GM12892 (cell line): ENCODE measurements around the gene PTEN.
"Not testable (repeated sequence)": the region's sequence is repeated elsewhere in the genome, so short reads cannot be mapped to it uniquely, and the experiment has no call there.

ENCODE experiments used
- DNase-seq: peaks from one replicate; pipeline ENCODE4 v3.0.0; 2011; ENCODE audit not compliant: insufficient read length
- FAIRE-seq: peaks from 2 replicates; lab custom pipeline; 2011; peaks lifted over from hg19 to GRCh38; lab: Jason Lieb, UNC
- POLR2A ChIP-seq: IDR thresholded peaks from 2 replicates; pipeline ENCODE4 v1.6.1; 2011; ENCODE audit warnings: low read depth, low read length, control low read depth
- POLR2AphosphoS5 ChIP-seq: IDR thresholded peaks from 2 replicates; pipeline ENCODE4 v1.6.1; 2011; ENCODE audit warnings: low read depth, low read length, control low read depth
- TAF1 ChIP-seq: IDR thresholded peaks from 2 replicates; pipeline ENCODE4 v1.6.1; 2011; ENCODE audit warnings: low read depth, mild to moderate bottlenecking, control low read depth, low read length, borderline replicate concordance

PTEN gene

GRCh38 chr10:87882555-87883294 is 19.3 kb downstream of the PTEN start:
- no peak for TF ChIP-seq TAF1
- DNase-seq = no peak
- FAIRE-seq = no peak

- TF ChIP-seq TAF1 = no peak
- no peak for TF ChIP-seq POLR2AphosphoS5
- TF ChIP-seq POLR2A = no peak
- peak; percentile 50 for FAIRE-seq
- no peak for DNase-seq
Observed at GRCh38 chr10:87886635-87887034, 23.2 kb downstream of the PTEN start.

GRCh38 chr10:87887146-87887545 is 23.7 kb downstream of the PTEN start:
- DNase-seq (no peak), FAIRE-seq (no peak)
- TF ChIP-seq TAF1 = no peak
- no peak for TF ChIP-seq POLR2A
- no peak for TF ChIP-seq POLR2AphosphoS5

GRCh38 chr10:87887548-87888289 is 24.3 kb downstream of the PTEN start:
- TF ChIP-seq TAF1 (no peak), POLR2A (peak; percentile 42; the same call in 1 of the 2 replicates), POLR2AphosphoS5 (no peak)
- no peak for DNase-seq
- FAIRE-seq = no peak

- FAIRE-seq = no peak
- DNase-seq = no peak
- TF ChIP-seq TAF1 = no peak
- TF ChIP-seq POLR2A = no peak
- no peak for TF ChIP-seq POLR2AphosphoS5
Observed at GRCh38 chr10:87895430-87895829, 32.0 kb downstream of the PTEN start.

- no peak for TF ChIP-seq POLR2AphosphoS5
- TF ChIP-seq TAF1 = no peak
- no peak for TF ChIP-seq POLR2A
- DNase-seq = no peak
- FAIRE-seq = no peak
Observed at GRCh38 chr10:87896216-87896615, 32.8 kb downstream of the PTEN start.

GRCh38 chr10:87897957-87898356 is 34.5 kb downstream of the PTEN start:
- peak; percentile 24 for FAIRE-seq
- DNase-seq = not testable (repeated sequence)

GRCh38 chr10:87903396-87903795 is 40.0 kb downstream of the PTEN start:
- DNase-seq, FAIRE-seq: not testable (repeated sequence)

GRCh38 chr10:87913156-87913921 is 49.9 kb downstream of the PTEN start:
- DNase-seq = no peak
- no peak for TF ChIP-seq POLR2A
- TF ChIP-seq TAF1 = no peak
- TF ChIP-seq POLR2AphosphoS5 = no peak
- FAIRE-seq = no peak

GRCh38 chr10:87915406-87915805 is 52.0 kb downstream of the PTEN start:
- DNase-seq (no peak), FAIRE-seq (no peak)
- TF ChIP-seq POLR2A = 0 out of 2 replicates have a peak, but pooled peaks have one; percentile 15
- no peak; the same call in 1 of the 2 replicates for TF ChIP-seq POLR2AphosphoS5
- TF ChIP-seq TAF1 = no peak

- FAIRE-seq (no peak), DNase-seq (no peak)
Observed at GRCh38 chr10:87915989-87916388, 52.6 kb downstream of the PTEN start.

GRCh38 chr10:87916515-87916914 is 53.1 kb downstream of the PTEN start:
- TF ChIP-seq TAF1 (no peak), POLR2AphosphoS5 (peak; percentile 57), POLR2A (no peak)
- no peak for FAIRE-seq
- DNase-seq = no peak

More at GRCh38 chr10:87915989-87916388, 52.6 kb downstream of the PTEN start:
- TF ChIP-seq POLR2A = no peak
- no peak for TF ChIP-seq TAF1
- TF ChIP-seq POLR2AphosphoS5 = no peak
